ENCODE data around the gene HSD3B2. TPM values are rescaled to one million over a fixed set of nuclear protein-coding genes. Genes with fewer than 3 reads are reported as not detected.
"Not testable (repeated sequence)": the region's sequence is repeated elsewhere in the genome, so short reads cannot be mapped to it uniquely, and the experiment has no call there.

The HSD3B2 gene
- total RNA-seq, 4 donors from 2014 or later, result 0.72 TPM; not detected in 3

GRCh38 chr1:119376594-119376993, 38.4 kb upstream of the HSD3B2 start:
- no peak overlapping the region for H3K27ac ChIP-seq
- H3K4me1 ChIP-seq, result peaks cover 3% of the 10 kb centered on the region
- DNase-seq (ENCODE audit: low spot score in 2 of 2), result no peak
- WGBS, result 89% methylated on average over 1 of the region's 1 CpG
- no peaks in the 10 kb centered on the region for H3K9me3 ChIP-seq
- no peaks in the 10 kb centered on the region for H3K27me3 ChIP-seq
- no peak overlapping the region for H3K4me3 ChIP-seq
- no peaks in the 10 kb centered on the region for H3K36me3 ChIP-seq
- TF ChIP-seq, protein P1, sequence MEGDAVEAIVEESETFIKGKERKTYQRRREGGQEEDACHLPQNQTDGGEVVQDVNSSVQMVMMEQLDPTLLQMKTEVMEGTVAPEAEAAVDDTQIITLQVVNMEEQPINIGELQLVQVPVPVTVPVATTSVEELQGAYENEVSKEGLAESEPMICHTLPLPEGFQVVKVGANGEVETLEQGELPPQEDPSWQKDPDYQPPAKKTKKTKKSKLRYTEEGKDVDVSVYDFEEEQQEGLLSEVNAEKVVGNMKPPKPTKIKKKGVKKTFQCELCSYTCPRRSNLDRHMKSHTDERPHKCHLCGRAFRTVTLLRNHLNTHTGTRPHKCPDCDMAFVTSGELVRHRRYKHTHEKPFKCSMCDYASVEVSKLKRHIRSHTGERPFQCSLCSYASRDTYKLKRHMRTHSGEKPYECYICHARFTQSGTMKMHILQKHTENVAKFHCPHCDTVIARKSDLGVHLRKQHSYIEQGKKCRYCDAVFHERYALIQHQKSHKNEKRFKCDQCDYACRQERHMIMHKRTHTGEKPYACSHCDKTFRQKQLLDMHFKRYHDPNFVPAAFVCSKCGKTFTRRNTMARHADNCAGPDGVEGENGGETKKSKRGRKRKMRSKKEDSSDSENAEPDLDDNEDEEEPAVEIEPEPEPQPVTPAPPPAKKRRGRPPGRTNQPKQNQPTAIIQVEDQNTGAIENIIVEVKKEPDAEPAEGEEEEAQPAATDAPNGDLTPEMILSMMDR (IDR thresholded peaks at IDR 0.05), result no peak
- no peak for TF ChIP-seq POLR2A (IDR thresholded peaks at IDR 0.05)
- no peak for TF ChIP-seq EP300 (IDR thresholded peaks at IDR 0.05)
- TF ChIP-seq POLR2AphosphoS5 (IDR thresholded peaks at IDR 0.05), result no peak

- 86% methylated on average over 2 of the region's 2 CpGs for WGBS
Observed at GRCh38 chr1:119377594-119377993, 37.4 kb upstream of the HSD3B2 start.

GRCh38 chr1:119379117-119379516, 35.8 kb upstream of the HSD3B2 start:
- H3K36me3 ChIP-seq, result no peaks in the 10 kb centered on the region
- no peaks in the 10 kb centered on the region for H3K9me3 ChIP-seq
- TF ChIP-seq POLR2A (IDR thresholded peaks at IDR 0.05) (no peak), EP300 (IDR thresholded peaks at IDR 0.05) (no peak), POLR2AphosphoS5 (IDR thresholded peaks at IDR 0.05) (no peak)
- TF ChIP-seq, protein P1 (IDR thresholded peaks at IDR 0.05), result no peak
- no peaks in the 10 kb centered on the region for H3K27me3 ChIP-seq
- no peak overlapping the region for H3K27ac ChIP-seq
- no peak for DNase-seq (ENCODE audit: low spot score in 2 of 2)
- WGBS, result 100% methylated on average over 1 of the region's 1 CpG
- H3K4me3 ChIP-seq, result no peak overlapping the region
- no peaks in the 10 kb centered on the region for H3K4me1 ChIP-seq

More at GRCh38 chr1:119377594-119377993, 37.4 kb upstream of the HSD3B2 start:
- not testable (repeated sequence) for H3K27me3 ChIP-seq; H3K27ac ChIP-seq; H3K4me3 ChIP-seq; H3K9me3 ChIP-seq; H3K4me1 ChIP-seq; H3K36me3 ChIP-seq; DNase-seq (ENCODE audit: low spot score in 2 of 2)

DNA sequence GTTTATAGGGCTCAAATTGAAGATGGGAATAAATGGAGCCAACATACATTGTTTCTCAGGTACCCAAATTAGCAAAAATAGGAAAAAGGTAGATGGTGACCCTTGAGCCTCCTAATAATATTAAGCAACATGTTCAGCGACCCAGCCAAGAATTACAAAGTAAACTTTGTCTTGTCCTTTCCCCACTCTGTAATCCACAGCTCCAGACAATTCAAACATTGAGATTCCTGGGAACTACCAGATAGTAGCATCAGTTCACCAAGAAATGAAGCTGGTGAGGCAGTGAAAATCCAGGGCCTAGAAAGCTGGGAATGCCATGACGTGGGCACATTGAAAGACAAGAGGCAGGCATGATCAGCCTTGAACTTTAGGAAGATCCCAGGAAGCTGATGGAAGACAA, 34.6 kb upstream of the HSD3B2 start:
- H3K27me3 ChIP-seq, result no peaks in the 10 kb centered on the region
- no peak overlapping the region for H3K27ac ChIP-seq
- no peaks in the 10 kb centered on the region for H3K36me3 ChIP-seq
- whole genome bisulfite sequencing, result 79% methylated on average over 2 of the region's 2 CpGs
- no peak for DNase-seq (ENCODE audit: low spot score in 2 of 2)
- no peaks in the 10 kb centered on the region for H3K4me1 ChIP-seq
- no peaks in the 10 kb centered on the region for H3K9me3 ChIP-seq
- H3K4me3 ChIP-seq, result no peak overlapping the region
- TF ChIP-seq EP300 (IDR thresholded peaks at IDR 0.05) (no peak), POLR2A (IDR thresholded peaks at IDR 0.05) (no peak), POLR2AphosphoS5 (IDR thresholded peaks at IDR 0.05) (no peak)
- TF ChIP-seq, protein P1 (IDR thresholded peaks at IDR 0.05), result no peak

DNA sequence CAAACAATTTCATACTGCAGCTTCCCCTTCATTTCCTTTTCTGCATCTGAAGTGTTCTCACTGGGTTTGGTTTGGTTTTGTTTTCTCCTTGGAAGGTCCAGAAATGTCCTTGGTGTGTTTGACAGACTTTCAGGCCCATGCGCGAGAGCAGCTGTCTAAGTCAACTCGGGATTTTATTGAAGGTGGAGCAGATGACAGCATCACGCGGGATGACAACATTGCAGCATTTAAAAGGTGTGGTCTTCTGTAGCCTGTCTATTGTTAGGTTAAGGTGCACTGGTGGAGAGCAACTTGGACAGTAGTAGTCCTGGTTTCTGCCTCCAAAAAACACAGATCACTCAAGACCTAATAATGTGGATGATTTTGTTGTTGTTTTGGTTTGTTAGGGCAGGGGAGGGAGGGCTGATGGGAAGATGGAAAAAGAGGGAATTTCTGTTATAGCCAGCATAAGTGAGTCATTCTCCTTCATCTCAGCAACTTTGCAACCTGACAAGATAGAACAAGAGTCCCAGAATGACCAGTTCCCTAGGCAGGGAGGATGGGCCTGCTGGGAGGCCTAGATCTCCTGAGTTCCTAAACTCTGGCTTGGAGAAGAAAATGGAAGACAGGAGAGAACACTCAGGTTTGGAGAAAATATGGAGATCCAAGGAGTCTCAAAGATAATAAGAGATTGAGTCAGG, 33.8 kb upstream of the HSD3B2 start:
- no peak for DNase-seq (ENCODE audit: low spot score in 2 of 2)
- Histone ChIP-seq H3K9me3 (no peaks in the 10 kb centered on the region), H3K4me1 (no peaks in the 10 kb centered on the region), H3K27me3 (no peaks in the 10 kb centered on the region), H3K4me3 (no peak overlapping the region), H3K36me3 (no peaks in the 10 kb centered on the region), H3K27ac (no peak overlapping the region)
- WGBS, result 98% methylated on average over 5 of the region's 5 CpGs
- TF ChIP-seq EP300 (IDR thresholded peaks at IDR 0.05) (no peak), POLR2A (IDR thresholded peaks at IDR 0.05) (no peak), POLR2AphosphoS5 (IDR thresholded peaks at IDR 0.05) (no peak)
- TF ChIP-seq, protein P1 (IDR thresholded peaks at IDR 0.05), result no peak

DNA sequence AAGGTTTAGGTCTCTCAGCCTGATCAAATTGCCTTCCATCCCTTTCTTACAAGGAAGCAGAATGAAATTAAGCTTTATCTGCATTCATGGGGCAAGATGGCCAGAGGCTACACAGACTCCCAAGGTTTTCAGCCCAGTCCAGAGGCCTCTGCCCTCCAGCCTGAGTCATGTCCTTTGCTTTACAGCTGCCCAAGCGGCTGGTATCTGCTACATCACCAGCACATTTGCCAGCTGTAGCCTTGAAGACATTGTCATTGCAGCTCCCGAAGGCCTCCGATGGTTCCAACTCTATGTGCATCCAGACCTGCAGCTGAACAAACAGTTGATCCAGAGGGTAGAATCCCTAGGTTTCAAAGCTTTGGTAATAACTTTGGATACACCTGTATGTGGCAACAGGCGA, 30.4 kb upstream of the HSD3B2 start:
- WGBS, result 91% methylated on average over 4 of the region's 4 CpGs
- Histone ChIP-seq H3K27me3 (no peaks in the 10 kb centered on the region), H3K4me3 (no peak overlapping the region), H3K4me1 (no peaks in the 10 kb centered on the region), H3K27ac (no peak overlapping the region), H3K9me3 (no peaks in the 10 kb centered on the region), H3K36me3 (no peaks in the 10 kb centered on the region)
- DNase-seq (ENCODE audit: low spot score in 2 of 2), result no peak
- TF ChIP-seq POLR2AphosphoS5 (IDR thresholded peaks at IDR 0.05) (no peak), EP300 (IDR thresholded peaks at IDR 0.05) (no peak), POLR2A (IDR thresholded peaks at IDR 0.05) (no peak)
- TF ChIP-seq, protein P1 (IDR thresholded peaks at IDR 0.05), result no peak
